Glutamatergic neuron (in vitro differentiated cells): Measurements from ENCODE around the gene DENND5B. TPM values are rescaled to one million over a fixed set of nuclear protein-coding genes. Genes with fewer than 3 reads are reported as not detected.

Source experiments
- DNase-seq: peaks from one replicate; pipeline ENCODE4 v3.0.0; 2022
- H3K27ac Mint-ChIP-seq: one replicate; pipeline ENCODE4 v1.8.0; 2020; ENCODE audit warnings: mild to moderate bottlenecking, mixed read lengths, inconsistent platforms; ENCODE audit not compliant: unreplicated experiment
- H3K27me3 Mint-ChIP-seq: one replicate; pipeline ENCODE4 v1.8.0; 2020; ENCODE audit warnings: mild to moderate bottlenecking, moderate library complexity, mixed read lengths, inconsistent platforms; ENCODE audit not compliant: unreplicated experiment
- H3K36me3 Mint-ChIP-seq: one replicate; pipeline ENCODE4 v1.8.0; 2020; ENCODE audit warnings: mild to moderate bottlenecking, mixed read lengths, inconsistent platforms; ENCODE audit not compliant: unreplicated experiment
- H3K4me1 Mint-ChIP-seq: one replicate; pipeline ENCODE4 v1.8.0; 2020; ENCODE audit warnings: mild to moderate bottlenecking, low read depth, mixed read lengths, inconsistent platforms; ENCODE audit not compliant: unreplicated experiment
- H3K4me3 Mint-ChIP-seq: one replicate; pipeline ENCODE4 v1.8.0; 2020; ENCODE audit warnings: mild to moderate bottlenecking, mixed read lengths, inconsistent platforms; ENCODE audit not compliant: unreplicated experiment
- H3K9me3 Mint-ChIP-seq: one replicate; pipeline ENCODE4 v1.8.0; 2020; ENCODE audit warnings: mild to moderate bottlenecking, moderate library complexity, mixed read lengths, inconsistent platforms; ENCODE audit not compliant: unreplicated experiment
- total RNA-seq: library from RNA; stranded (reverse); fragmentation: NEBNext Ultra II Directional; extraction: Animal tissue kit (Norgen Biotek cat#: 25700); gene quantifications from one replicate; pipeline ENCODE4 v1.2.1, GENCODE V29; 2021; ENCODE audit not compliant: unreplicated experiment
- TF ChIP-seq, protein P1 (sequence below): fragments of 200-600 bp; sonication (generic); IDR thresholded peaks from one replicate; pipeline ENCODE4 v1.5.0; 2021; ENCODE audit not compliant: partially characterized antibody, unreplicated experiment

Gene DENND5B
- total RNA-seq, 1 donor from 2014 or later = 45.6 TPM

DNA sequence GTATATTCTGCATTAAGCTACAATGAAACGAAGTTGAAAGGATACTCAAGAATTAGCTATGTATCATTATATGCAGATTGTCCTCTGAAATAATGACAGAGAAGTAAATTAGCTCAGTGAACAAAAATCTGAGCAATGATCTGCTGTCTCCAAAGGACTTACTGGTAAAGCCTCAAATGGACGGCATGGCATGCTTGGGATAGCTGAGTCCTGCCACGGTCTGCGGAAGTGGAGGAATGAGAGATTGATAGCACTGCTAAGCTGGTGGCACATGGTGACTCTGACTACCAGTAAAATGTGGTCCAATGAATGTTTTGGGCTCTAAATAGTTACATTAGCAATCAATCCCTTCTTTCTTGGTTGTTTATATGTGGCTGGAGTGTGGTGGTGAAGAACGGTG is 3.7 kb upstream of the DENND5B start:
- H3K36me3 Mint-ChIP-seq = peaks cover under 1% of the 10 kb centered on the region

DNA sequence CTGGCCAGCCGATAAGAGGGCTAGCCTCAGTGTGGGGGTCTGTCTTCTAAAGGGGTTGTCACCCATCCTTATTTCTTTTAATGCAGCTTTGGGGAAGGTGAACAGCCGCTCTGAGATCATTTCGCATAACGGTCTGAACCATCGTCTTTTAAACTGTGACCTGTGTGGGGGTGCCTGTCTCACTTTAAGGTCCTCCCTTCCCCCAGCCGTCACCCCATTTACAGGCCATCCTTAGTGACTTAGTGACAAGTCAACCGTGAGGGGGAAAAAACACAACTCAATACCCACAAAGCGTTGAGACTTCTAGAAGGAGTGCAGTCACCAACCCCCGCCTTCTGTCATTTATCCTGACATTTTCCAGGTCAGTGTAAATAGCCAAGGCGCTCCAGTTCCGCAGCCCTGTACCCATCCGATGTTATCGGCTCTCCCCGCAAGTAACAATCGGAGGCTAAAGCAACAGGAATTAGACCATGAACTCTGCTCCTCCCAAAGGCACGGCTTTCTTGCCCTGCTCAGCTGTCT is 505 bp upstream of the DENND5B start:
- TF ChIP-seq, protein P1, sequence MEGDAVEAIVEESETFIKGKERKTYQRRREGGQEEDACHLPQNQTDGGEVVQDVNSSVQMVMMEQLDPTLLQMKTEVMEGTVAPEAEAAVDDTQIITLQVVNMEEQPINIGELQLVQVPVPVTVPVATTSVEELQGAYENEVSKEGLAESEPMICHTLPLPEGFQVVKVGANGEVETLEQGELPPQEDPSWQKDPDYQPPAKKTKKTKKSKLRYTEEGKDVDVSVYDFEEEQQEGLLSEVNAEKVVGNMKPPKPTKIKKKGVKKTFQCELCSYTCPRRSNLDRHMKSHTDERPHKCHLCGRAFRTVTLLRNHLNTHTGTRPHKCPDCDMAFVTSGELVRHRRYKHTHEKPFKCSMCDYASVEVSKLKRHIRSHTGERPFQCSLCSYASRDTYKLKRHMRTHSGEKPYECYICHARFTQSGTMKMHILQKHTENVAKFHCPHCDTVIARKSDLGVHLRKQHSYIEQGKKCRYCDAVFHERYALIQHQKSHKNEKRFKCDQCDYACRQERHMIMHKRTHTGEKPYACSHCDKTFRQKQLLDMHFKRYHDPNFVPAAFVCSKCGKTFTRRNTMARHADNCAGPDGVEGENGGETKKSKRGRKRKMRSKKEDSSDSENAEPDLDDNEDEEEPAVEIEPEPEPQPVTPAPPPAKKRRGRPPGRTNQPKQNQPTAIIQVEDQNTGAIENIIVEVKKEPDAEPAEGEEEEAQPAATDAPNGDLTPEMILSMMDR = no peak
- peaks cover 10% of the 10 kb centered on the region for H3K4me1 Mint-ChIP-seq
- peak overlapping the region; percentile 90 for H3K27ac Mint-ChIP-seq
- peak overlapping the region; percentile 97 for H3K4me3 Mint-ChIP-seq
- peak; percentile 13 for DNase-seq
- H3K27me3 Mint-ChIP-seq = peaks cover 16% of the 10 kb centered on the region
- peaks cover 5% of the 10 kb centered on the region for H3K36me3 Mint-ChIP-seq
- peaks cover 13% of the 10 kb centered on the region for H3K9me3 Mint-ChIP-seq

More for the DNA sequence above, 3.7 kb upstream of the DENND5B start:
- H3K27ac Mint-ChIP-seq = no peak overlapping the region
- DNase-seq = no peak
- peaks cover 9% of the 10 kb centered on the region for H3K9me3 Mint-ChIP-seq
- peaks cover 10% of the 10 kb centered on the region for H3K27me3 Mint-ChIP-seq
- no peak overlapping the region for H3K4me3 Mint-ChIP-seq
- TF ChIP-seq, protein P1 = no peak
- peaks cover 1% of the 10 kb centered on the region for H3K4me1 Mint-ChIP-seq

DNA sequence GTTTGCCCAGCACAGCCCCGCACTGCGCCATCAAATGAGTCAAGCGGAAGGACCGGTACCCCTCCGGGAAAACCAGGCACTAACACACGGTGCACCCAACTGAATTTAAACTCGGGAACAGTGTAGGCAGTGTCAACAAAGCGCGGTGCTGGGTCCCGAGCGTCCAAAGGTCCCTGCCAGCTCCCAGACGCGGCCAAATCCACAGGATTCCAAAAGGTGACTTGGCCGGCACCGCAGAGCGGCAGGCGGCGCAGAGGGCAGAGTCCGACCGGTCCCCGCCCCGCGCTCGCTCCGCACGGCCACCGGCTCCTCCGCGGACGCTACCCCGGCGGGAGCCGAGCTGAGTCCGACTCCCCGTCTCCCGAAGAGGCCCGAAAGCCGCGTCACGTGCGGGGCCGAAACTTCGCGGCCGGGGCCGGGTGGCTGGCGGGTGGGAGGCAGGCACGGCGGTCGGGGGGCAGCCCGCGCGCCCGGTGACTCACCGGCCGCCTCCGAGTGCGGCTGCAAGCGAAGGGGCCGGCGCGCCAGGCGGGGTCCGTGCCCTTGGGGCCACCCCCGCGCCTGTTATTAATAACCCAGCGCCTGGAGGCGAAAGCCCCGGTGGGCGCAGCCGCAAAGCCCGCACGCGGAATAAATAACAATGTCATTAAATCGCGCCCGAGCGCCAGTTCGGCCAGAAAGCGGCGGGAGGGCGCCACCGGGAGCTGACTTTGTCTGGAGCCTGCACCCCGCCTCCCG is 863 bp downstream of the DENND5B start:
- TF ChIP-seq, protein P1 = no peak
- Mint-ChIP-seq H3K4me3 (peak overlapping the region; percentile 89), H3K36me3 (peaks cover 5% of the 10 kb centered on the region), H3K27me3 (peaks cover 16% of the 10 kb centered on the region), H3K27ac (peak overlapping the region; percentile 93), H3K4me1 (peaks cover 13% of the 10 kb centered on the region), H3K9me3 (peaks cover 13% of the 10 kb centered on the region)
- DNase-seq = peak; percentile 80

DNA sequence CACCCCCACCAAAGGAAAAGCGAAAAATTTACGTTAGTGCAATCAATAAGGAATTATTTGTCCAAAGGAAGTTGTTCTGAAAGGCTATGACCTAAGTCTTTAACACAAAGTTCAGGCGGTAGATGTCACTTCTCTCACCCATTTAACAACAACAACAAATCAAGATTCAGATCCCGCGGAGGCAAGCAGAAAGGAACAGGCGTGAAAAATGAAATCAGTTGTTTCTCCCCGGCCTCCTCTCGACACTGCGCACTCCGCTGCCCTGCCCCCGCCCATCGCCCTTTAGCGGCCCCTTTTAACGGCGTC is 1.4 kb downstream of the DENND5B start:
- Mint-ChIP-seq H3K4me3 (peak overlapping the region; percentile 89), H3K9me3 (peaks cover 13% of the 10 kb centered on the region), H3K4me1 (peaks cover 13% of the 10 kb centered on the region), H3K36me3 (peaks cover 5% of the 10 kb centered on the region), H3K27me3 (peaks cover 16% of the 10 kb centered on the region), H3K27ac (peak overlapping the region; percentile 93)
- DNase-seq = peak; percentile 84
- TF ChIP-seq, protein P1 = no peak

DNA sequence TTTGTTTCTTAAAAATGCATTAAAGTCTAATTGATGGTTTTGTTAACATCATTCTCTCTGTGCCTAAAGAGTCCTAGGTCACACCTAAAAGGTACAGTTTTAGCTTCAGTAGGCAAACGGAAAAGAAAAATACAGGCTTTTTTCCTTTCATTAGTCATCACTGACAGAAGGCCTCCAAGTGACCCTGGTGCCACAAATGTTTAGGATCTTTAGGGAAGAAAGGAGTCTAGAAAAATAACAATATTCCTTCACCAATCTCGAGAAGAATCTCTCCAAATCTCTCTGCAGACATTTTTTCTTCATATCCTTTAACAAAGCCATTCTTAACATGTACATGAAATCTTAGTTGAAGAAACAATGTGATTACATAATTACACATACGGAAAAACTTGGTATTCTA is 2.0 kb downstream of the DENND5B start:
- TF ChIP-seq, protein P1 = no peak
- peak overlapping the region; percentile 89 for H3K4me3 Mint-ChIP-seq
- peaks cover 13% of the 10 kb centered on the region for H3K9me3 Mint-ChIP-seq
- H3K36me3 Mint-ChIP-seq = peaks cover 5% of the 10 kb centered on the region
- no peak for DNase-seq
- H3K27me3 Mint-ChIP-seq = peaks cover 16% of the 10 kb centered on the region
- peaks cover 13% of the 10 kb centered on the region for H3K4me1 Mint-ChIP-seq
- H3K27ac Mint-ChIP-seq = peak overlapping the region; percentile 93
